Pancreas (tissue), 10 donors: ENCODE data around the gene ATL1. TPM values are rescaled to one million over a fixed set of nuclear protein-coding genes. Genes with fewer than 3 reads are reported as not detected.

ENCODE experiments used
- ATAC-seq, 4 donors: fragments of 200-7000 bp; cut with Tn5 transposase; one replicate each; pipeline versions ENCODE4 v1.8.0 to v1.9.1; 2020; ENCODE audit warnings: mild to moderate bottlenecking in 4 of 4, moderate library complexity in 4 of 4
- DNase-seq, 6 donors: peaks; one replicate each; pipeline ENCODE4 v3.0.0-alpha.2; 2020
- FAIRE-seq: peaks from 2 replicates; lab custom pipeline; 2012; peaks lifted over from hg19 to GRCh38; lab: Jason Lieb, UNC
- H3K27ac ChIP-seq, 4 donors: fragments of 200-600 bp; sonication (generic); 1 replicate in 3 of 4; 2 replicates in 1 of 4; pipeline versions ENCODE4 v1.5.0 to v1.8.0; 2020
- H3K27me3 ChIP-seq, 4 donors: fragments of 200-600 bp; one replicate each; pipeline ENCODE4 v1.8.0; 2021
- H3K36me3 ChIP-seq, 3 donors: fragments of 200-600 bp; sonication (generic) in 1 of 3; one replicate each; pipeline versions ENCODE4 v1.5.0 to v1.8.0; 2020 to 2021
- H3K4me1 ChIP-seq, 3 donors: fragments of 200-600 bp; one replicate each; pipeline ENCODE4 v1.8.0; 2021
- H3K4me3 ChIP-seq, 4 donors: fragments of 200-600 bp; sonication (generic) in 2 of 4; one replicate each; pipeline versions ENCODE4 v1.5.0 to v1.8.0; 2020 to 2021
- H3K9me3 ChIP-seq, 4 donors: fragments of 200-600 bp; one replicate each; pipeline ENCODE4 v1.8.0; 2021
- CTCF ChIP-seq, 4 donors: fragments of 200-600 bp; sonication (generic) in 3 of 4; IDR thresholded peaks; one replicate each; pipeline versions ENCODE4 v1.5.0 to v1.8.0; 2021; ENCODE audit warnings: antibody characterized with exemption in 4 of 4
- WGBS, 2 donors: extraction: QIAGEN DNeasy Blood & Tissue Kit; methylation state at CpG; one replicate each; pipeline ENCODE4 v1.1.7; 2013; 5-methylcytosine and 5-hydroxymethylcytosine counted together
- intact Hi-C, 3 donors: fragments of 100-400 bp; cut with DNase I; formaldehyde crosslinking; loops; one replicate each; pipeline versions ENCODE4 v1.11.1 to v1.14.2; 2022
- polyA plus RNA-seq, 2 donors: library from polyadenylated mRNA; stranded (reverse); fragments of 200-250 nt; gene quantifications; one replicate each; pipeline ENCODE4 v1.2.3, GENCODE V29; 2013
- total RNA-seq, 6 donors: library from RNA; stranded (reverse); fragmentation: NEBNext Ultra II Directional in 4 of 6; extraction: Animal tissue kit (Norgen Biotek cat#: 25700) in 4 of 6; gene quantifications; one replicate each; pipeline versions ENCODE4 v1.2.1 to v1.2.4, GENCODE V29; 2021 to 2023
- donor health status: healthy with polysubstance abuse.
- donor health status: DM: no; HTN: no; CAD: no; lungs with moderate emphysema.
- donor health status: DM: no; HTN: no; CAD: no.
- donor health status: control.
- donor health status: control.
- donor health status: Bipolar disorder and iron deficiency.
- donor health status: DM: yes; HTN: yes; CAD: no.
- donor health status: DM: no; HTN: no; CAD: no.
- donor health status: DM: no; HTN: no; CAD: no.
- donor health status: DM: yes; HTN: yes; CAD: no.

ATL1 gene
- total and polyA plus RNA-seq, 8 donors: 1.3 to 6.1 (median 3.2) TPM

- no peak for ATAC-seq
- peaks cover 0 to 4% (median 0%) of the 10 kb centered on the region in 3 donors for H3K36me3 ChIP-seq
- H3K9me3 ChIP-seq: no peaks in the 10 kb centered on the region
- H3K4me3 ChIP-seq: peak overlapping the region in 1 of 4 donors; percentile 68
- 79 to 84% methylated on average over 4 of the region's 4 CpGs for WGBS, 2 donors
- peaks cover 4 to 11% (median 11%) of the 10 kb centered on the region in 3 donors for H3K4me1 ChIP-seq
- intact Hi-C loops: no loop called here
- no peak for TF ChIP-seq CTCF (IDR thresholded peaks at IDR 0.05)
- H3K27ac ChIP-seq: peak overlapping the region in 2 of 4 donors; percentile 98 to 99
- no peaks in the 10 kb centered on the region for H3K27me3 ChIP-seq
- no peak for FAIRE-seq
- no peak for DNase-seq
These were observed 109.6 kb downstream of the ATL1 start for GRCh38 chr14:50669441-50669986.

GRCh38 chr14:50670196-50670865 is 110.4 kb downstream of the ATL1 start:
- no peaks in the 10 kb centered on the region for H3K27me3 ChIP-seq
- no peak for TF ChIP-seq CTCF (IDR thresholded peaks at IDR 0.05)
- ATAC-seq: no peak
- H3K9me3 ChIP-seq: no peaks in the 10 kb centered on the region
- no peak for DNase-seq
- FAIRE-seq: no peak
- H3K4me3 ChIP-seq: no peak overlapping the region
- H3K36me3 ChIP-seq: no peaks in the 10 kb centered on the region
- peaks cover 4 to 11% (median 11%) of the 10 kb centered on the region in 3 donors for H3K4me1 ChIP-seq
- 72 to 76% methylated on average over 10 of the region's 10 CpGs for WGBS, 2 donors
- peak overlapping the region in 2 of 4 donors; percentile 98 to 99 for H3K27ac ChIP-seq
- intact Hi-C loops: no loop called here

GRCh38 chr14:50670866-50671256 is 110.9 kb downstream of the ATL1 start:
- ATAC-seq: no peak
- no peak overlapping the region for H3K27ac ChIP-seq

GRCh38 chr14:50675597-50675996 is 115.7 kb downstream of the ATL1 start:
- no peak overlapping the region for H3K27ac ChIP-seq
- H3K36me3 ChIP-seq: no peaks in the 10 kb centered on the region
- no peaks in the 10 kb centered on the region for H3K27me3 ChIP-seq
- peaks cover 0 to 8% (median 4%) of the 10 kb centered on the region in 3 donors for H3K4me1 ChIP-seq
- DNase-seq: no peak
- no peak for ATAC-seq
- intact Hi-C loops: no loop called here
- no peak for FAIRE-seq
- 85 to 88% methylated on average over 2 of the region's 2 CpGs for WGBS, 2 donors
- no peak for TF ChIP-seq CTCF (IDR thresholded peaks at IDR 0.05)
- H3K9me3 ChIP-seq: no peaks in the 10 kb centered on the region
- no peak overlapping the region for H3K4me3 ChIP-seq

More at GRCh38 chr14:50670866-50671256, 110.9 kb downstream of the ATL1 start:
- no peak for DNase-seq
- intact Hi-C loops: no loop called here
- Histone ChIP-seq H3K9me3 (no peaks in the 10 kb centered on the region), H3K4me1 (peaks cover 4 to 11% (median 8%) of the 10 kb centered on the region in 3 donors), H3K4me3 (no peak overlapping the region), H3K36me3 (no peaks in the 10 kb centered on the region), H3K27me3 (no peaks in the 10 kb centered on the region)
- 95 to 96% methylated on average over 6 of the region's 6 CpGs for WGBS, 2 donors
- FAIRE-seq: no peak
- TF ChIP-seq CTCF (IDR thresholded peaks at IDR 0.05): no peak
